ENCODE results near the gene DTNB. TPM values are rescaled to one million over a fixed set of nuclear protein-coding genes. Genes with fewer than 3 reads are reported as not detected.

Gene DTNB
- polyA plus RNA-seq, 1 of the 3 experiments (the other 2 are of a cell fraction), result 15.3 TPM

GRCh38 chr2:25473758-25474340, 199.5 kb downstream of the DTNB start:
- Histone ChIP-seq H3K79me2 (ENCODE audit: insufficient read depth) (no peaks in the 10 kb centered on the region), H3K9ac (no peak overlapping the region), H3K4me1 (ENCODE audit: control insufficient read depth in 1 of 2, insufficient read depth in 2 of 2, low read depth in 1 of 2, low read length in 1 of 2) (peaks cover 0 to 12% of the 10 kb centered on the region in 2 experiments; a peak in 3 of 4 replicates), H3K27me3 (ENCODE audit: insufficient read depth) (no peaks in the 10 kb centered on the region), H3F3A (replicated peaks; ENCODE audit: insufficient read depth) (peaks cover 5% of the 10 kb centered on the region), H2AFZ (ENCODE audit: low read depth) (no peak overlapping the region), H3K27ac (ENCODE audit: low read depth in 2 of 2, low read length in 1 of 2) (peak overlapping the region in 1 of 2 experiments; percentile 29; a peak in 1 of 4 replicates), H3K9me2 (no peaks in the 10 kb centered on the region), H3K4me3 (ENCODE audit: low read depth in 2 of 2, low read length in 1 of 2) (no peak overlapping the region), H3K36me3 (replicated peaks in 1 of 2; ENCODE audit: control insufficient read depth in 1 of 2, insufficient read depth in 2 of 2, low read length in 1 of 2) (peaks cover 0 to 6% of the 10 kb centered on the region in 2 experiments), H4K20me1 (ENCODE audit: insufficient read depth) (no peaks in the 10 kb centered on the region), H3K4me2 (no peak overlapping the region), H3K9me3 (0 out of 2 replicates have a peak, but pooled peaks cover 4% of the 10 kb centered on the region)
- DNase-seq, result peak; percentile 72
- CTCF ChIA-PET, result interaction anchor here (0.8 to 1.2 kb wide), 4 partner anchors 33 to 112 kb away, joined by 3 to 4 read pairs (median 3); no protein-coding TSS in a partner anchor
- POLR2A ChIA-PET, result no interaction called here
- no peak for TF ChIP-seq IRF3 (IDR thresholded peaks at IDR 0.05; ENCODE audit: low read depth, low read length)
- TF ChIP-seq FOSL2 (IDR thresholded peaks at IDR 0.05; ENCODE audit: borderline replicate concordance, low read depth), result no peak
- TF ChIP-seq MXI1 (IDR thresholded peaks at IDR 0.05; ENCODE audit: low read depth, low read length), result 0 out of 2 replicates have a peak, but pooled peaks have one; percentile 36
- peak; percentile 31; the same call in 1 of the 2 replicates for TF ChIP-seq NFIC (IDR thresholded peaks at IDR 0.05; ENCODE audit: borderline replicate concordance)
- no peak for TF ChIP-seq YY1 (IDR thresholded peaks at IDR 0.05; ENCODE audit: low read depth)
- TF ChIP-seq ELF1 (IDR thresholded peaks at IDR 0.05), result no peak
- no peak for TF ChIP-seq JUND (IDR thresholded peaks at IDR 0.05)
- peak in 1 of 2 experiments; percentile 11; a peak in 1 of 4 replicates for TF ChIP-seq EP300 (IDR thresholded peaks at IDR 0.05; ENCODE audit: borderline replicate concordance in 1 of 2, low read depth in 1 of 2, low read length in 1 of 2)
- no peak for TF ChIP-seq MEF2A (IDR thresholded peaks at IDR 0.05; ENCODE audit: borderline replicate concordance, low read depth)
- no peak for TF ChIP-seq TEAD4 (IDR thresholded peaks at IDR 0.05; ENCODE audit: borderline replicate concordance, insufficient read depth)
- TF ChIP-seq ZBTB33 (IDR thresholded peaks at IDR 0.05; ENCODE audit: borderline replicate concordance, low read depth), result no peak
- no peak for TF ChIP-seq RXRA (IDR thresholded peaks at IDR 0.05; ENCODE audit: borderline replicate concordance, low read depth)
- no peak for TF ChIP-seq CTCF (IDR thresholded peaks at IDR 0.05)
- no peak for TF ChIP-seq TCF12 (IDR thresholded peaks at IDR 0.05)
- TF ChIP-seq SMC3 (IDR thresholded peaks at IDR 0.05; ENCODE audit: low read depth, low read length), result no peak
- WGBS (ENCODE audit: low lambda C conversion rate), result 73% methylated on average over 12 of the region's 12 CpGs

All from SK-N-SH (cell line).